ENCODE results near the gene ACTL6B. TPM values are rescaled to one million over a fixed set of nuclear protein-coding genes. Genes with fewer than 3 reads are reported as not detected.

The ACTL6B gene
- total and polyA plus RNA-seq, 9 of the 15 experiments (the other 6 are each of a cell fraction or from before 2014, with no cell fraction given) = not detected

GRCh38 chr7:100599911-100600729 lies 56.1 kb downstream of the ACTL6B start:
- in situ Hi-C loops (cut with MboI) = no loop called here
- DNase-seq (ENCODE audit: extremely low read depth in 1 of 4, low spot score in 3 of 4) (no peak), FAIRE-seq (no peak), ATAC-seq (no peak)
- Histone ChIP-seq H3K9me3 (replicated peaks; ENCODE audit: control insufficient read depth, insufficient read depth, low read depth, low read length) (no peaks in the 10 kb centered on the region), H4K20me1 (replicated peaks; ENCODE audit: control insufficient read depth, insufficient read depth, low read length) (no peaks in the 10 kb centered on the region), H3K9ac (ENCODE audit: insufficient read depth in 1 of 2, low read depth in 2 of 2, low read length in 2 of 2) (peak overlapping the region in 1 of 2 experiments; percentile 21; a peak in 1 of 4 replicates), H3K36me3 (ENCODE audit: control insufficient read depth, insufficient read depth, low read length) (no peaks in the 10 kb centered on the region), H3K4me1 (replicated peaks in 1 of 2; ENCODE audit: control insufficient read depth in 2 of 2, insufficient read depth in 2 of 2, low read length in 2 of 2) (peaks cover 25 to 51% of the 10 kb centered on the region in 2 experiments), H3K4me3 (no peak overlapping the region), H2AFZ (ENCODE audit: low read depth, low read length) (no peak overlapping the region), H3K27ac (ENCODE audit: extremely low read depth, low read depth, low read length) (no peak overlapping the region), H3K27me3 (ENCODE audit: control insufficient read depth in 2 of 2, insufficient read depth in 2 of 2, low read length in 2 of 2) (no peaks in the 10 kb centered on the region), H3K9me1 (ENCODE audit: control insufficient read depth, insufficient read depth, low read length) (peaks cover 5% of the 10 kb centered on the region), H3K4me2 (ENCODE audit: insufficient read depth, low read length) (no peak overlapping the region), H3K79me2 (ENCODE audit: control insufficient read depth, insufficient read depth, low read length) (peaks cover 4% of the 10 kb centered on the region; the same call in 1 of the 3 replicates)
- ChIA-PET CTCF (ENCODE audit: low intra/inter-chr PET ratio) (no interaction called here), POLR2A (interaction anchor here (0.5 kb wide), 1 partner anchor 163 kb away, joined by 3 read pairs; the partner anchor contains the start of gene PPP1R35)
- TF ChIP-seq CXXC5 (CRISPR knock-in tag; IDR thresholded peaks at IDR 0.05) = no peak
- TF ChIP-seq PHB2 (IDR thresholded peaks at IDR 0.05; ENCODE audit: low read depth) = no peak
- no peak for TF ChIP-seq SRSF3 (IDR thresholded peaks at IDR 0.05; ENCODE audit: insufficient read depth, low read length)
- TF ChIP-seq, protein P1, sequence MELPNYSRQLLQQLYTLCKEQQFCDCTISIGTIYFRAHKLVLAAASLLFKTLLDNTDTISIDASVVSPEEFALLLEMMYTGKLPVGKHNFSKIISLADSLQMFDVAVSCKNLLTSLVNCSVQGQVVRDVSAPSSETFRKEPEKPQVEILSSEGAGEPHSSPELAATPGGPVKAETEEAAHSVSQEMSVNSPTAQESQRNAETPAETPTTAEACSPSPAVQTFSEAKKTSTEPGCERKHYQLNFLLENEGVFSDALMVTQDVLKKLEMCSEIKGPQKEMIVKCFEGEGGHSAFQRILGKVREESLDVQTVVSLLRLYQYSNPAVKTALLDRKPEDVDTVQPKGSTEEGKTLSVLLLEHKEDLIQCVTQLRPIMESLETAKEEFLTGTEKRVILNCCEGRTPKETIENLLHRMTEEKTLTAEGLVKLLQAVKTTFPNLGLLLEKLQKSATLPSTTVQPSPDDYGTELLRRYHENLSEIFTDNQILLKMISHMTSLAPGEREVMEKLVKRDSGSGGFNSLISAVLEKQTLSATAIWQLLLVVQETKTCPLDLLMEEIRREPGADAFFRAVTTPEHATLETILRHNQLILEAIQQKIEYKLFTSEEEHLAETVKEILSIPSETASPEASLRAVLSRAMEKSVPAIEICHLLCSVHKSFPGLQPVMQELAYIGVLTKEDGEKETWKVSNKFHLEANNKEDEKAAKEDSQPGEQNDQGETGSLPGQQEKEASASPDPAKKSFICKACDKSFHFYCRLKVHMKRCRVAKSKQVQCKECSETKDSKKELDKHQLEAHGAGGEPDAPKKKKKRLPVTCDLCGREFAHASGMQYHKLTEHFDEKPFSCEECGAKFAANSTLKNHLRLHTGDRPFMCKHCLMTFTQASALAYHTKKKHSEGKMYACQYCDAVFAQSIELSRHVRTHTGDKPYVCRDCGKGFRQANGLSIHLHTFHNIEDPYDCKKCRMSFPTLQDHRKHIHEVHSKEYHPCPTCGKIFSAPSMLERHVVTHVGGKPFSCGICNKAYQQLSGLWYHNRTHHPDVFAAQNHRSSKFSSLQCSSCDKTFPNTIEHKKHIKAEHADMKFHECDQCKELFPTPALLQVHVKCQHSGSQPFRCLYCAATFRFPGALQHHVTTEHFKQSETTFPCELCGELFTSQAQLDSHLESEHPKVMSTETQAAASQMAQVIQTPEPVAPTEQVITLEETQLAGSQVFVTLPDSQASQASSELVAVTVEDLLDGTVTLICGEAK (IDR thresholded peaks at IDR 0.05) = no peak
- TF ChIP-seq, protein P1 (CRISPR knock-in tag; IDR thresholded peaks at IDR 0.05) = no peak
- TF ChIP-seq FOXM1 (IDR thresholded peaks at IDR 0.05; ENCODE audit: low read depth) = no peak
- TF ChIP-seq FOXM1 (CRISPR knock-in tag; IDR thresholded peaks at IDR 0.05; ENCODE audit: low read depth) = no peak
- TF ChIP-seq FOXA1 (IDR thresholded peaks at IDR 0.05; ENCODE audit: borderline replicate concordance) = no peak
- no peak for TF ChIP-seq ARID2 (IDR thresholded peaks at IDR 0.05)
- no peak for TF ChIP-seq ZNF766 (CRISPR knock-in tag; conservative IDR thresholded peaks at IDR 0.05)
- TF ChIP-seq EHMT2 (IDR thresholded peaks at IDR 0.05) = no peak
- TF ChIP-seq TOE1 (IDR thresholded peaks at IDR 0.05; ENCODE audit: borderline replicate concordance) = no peak
- no peak for TF ChIP-seq TOE1 (CRISPR knock-in tag; IDR thresholded peaks at IDR 0.05; ENCODE audit: borderline replicate concordance, low read depth)
- BruUV-seq (replicated peaks) = no TSS peak
- 55% methylated on average over 17 of the region's 18 CpGs for WGBS (ENCODE audit: insufficient coverage, low coverage, missing lambda C conversion rate)
- intact Hi-C loops (cut with micrococcal nuclease) = no loop called here

All from K562 (cell line).